ENCODE results near the gene RPL31.
"Not testable (repeated sequence)": the region's sequence is repeated elsewhere in the genome, so short reads cannot be mapped to it uniquely, and the experiment has no call there.

- not testable (repeated sequence) for TF ChIP-seq ETV1 (tag; conservative IDR thresholded peaks at IDR 0.05; ENCODE audit: low read depth); E2F5 (CRISPR knock-in tag; IDR thresholded peaks at IDR 0.05)
Observed at GRCh38 chr2:101050886-101051285, 48.8 kb downstream of the RPL31 start.
